Uterus (tissue), 2 donors: ENCODE data around the gene CCND1.

Source experiments
- CTCF ChIP-seq, 4 experiments: fragments of 200-600 bp in 2 of 4; fragments of 450-650 bp in 2 of 4; sonication (generic) in 2 of 4; IDR thresholded peaks; one replicate each; pipeline ENCODE4 v1.5.1; 2016 to 2019; ENCODE audit warnings: antibody characterized with exemption in 4 of 4, mild to moderate bottlenecking in 2 of 4, moderate library complexity in 1 of 4
- POLR2A ChIP-seq, 2 donors: fragments of 450-650 bp; IDR thresholded peaks; one replicate each; pipeline ENCODE4 v1.6.1; 2016; ENCODE audit warnings: antibody characterized with exemption in 2 of 2, mild to moderate bottlenecking in 1 of 2, moderate library complexity in 1 of 2

- no peak for TF ChIP-seq CTCF (IDR thresholded peaks at IDR 0.05)
- no peak for TF ChIP-seq POLR2A (IDR thresholded peaks at IDR 0.05)
Measured at GRCh38 chr11:69650832-69651344, 9.9 kb downstream of the CCND1 start.
